Jurkat, Clone E6-1 (cell line): ENCODE results near the gene JMJD6.
"Not testable (repeated sequence)": the region's sequence is repeated elsewhere in the genome, so short reads cannot be mapped to it uniquely, and the experiment has no call there.

Experiments used
- DNase-seq: peaks from one replicate; pipeline ENCODE4 v3.0.0-alpha.2; 2011; ENCODE audit warnings: low read depth, low spot score
- H3K4me3 ChIP-seq: 2 replicates; pipeline ENCODE4 v1.5.1; 2011; ENCODE audit warnings: mild to moderate bottlenecking, low read length, control low read depth, moderate library complexity

The JMJD6 gene

DNA sequence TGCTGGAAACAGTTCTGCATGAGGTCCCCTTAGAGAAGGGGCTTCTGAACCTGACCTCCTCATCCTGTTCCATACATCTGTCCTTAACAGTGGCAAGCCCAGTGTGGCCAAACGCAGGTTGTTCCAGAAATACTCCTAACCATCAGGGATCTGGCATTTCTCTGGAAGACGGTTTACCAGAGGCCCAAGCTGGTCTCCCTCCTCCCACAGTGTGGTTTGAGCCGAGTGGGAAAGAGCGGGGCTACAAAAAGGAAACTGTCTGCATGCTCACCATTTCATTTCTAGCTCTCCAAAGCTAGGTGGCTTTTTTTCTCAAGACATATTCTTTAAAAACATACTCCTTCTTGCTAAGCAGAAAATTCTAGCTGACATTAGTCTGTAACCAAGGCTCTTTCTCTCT, 21.6 kb downstream of the JMJD6 start:
- no peak overlapping the region for H3K4me3 ChIP-seq
- DNase-seq, result no peak

DNA sequence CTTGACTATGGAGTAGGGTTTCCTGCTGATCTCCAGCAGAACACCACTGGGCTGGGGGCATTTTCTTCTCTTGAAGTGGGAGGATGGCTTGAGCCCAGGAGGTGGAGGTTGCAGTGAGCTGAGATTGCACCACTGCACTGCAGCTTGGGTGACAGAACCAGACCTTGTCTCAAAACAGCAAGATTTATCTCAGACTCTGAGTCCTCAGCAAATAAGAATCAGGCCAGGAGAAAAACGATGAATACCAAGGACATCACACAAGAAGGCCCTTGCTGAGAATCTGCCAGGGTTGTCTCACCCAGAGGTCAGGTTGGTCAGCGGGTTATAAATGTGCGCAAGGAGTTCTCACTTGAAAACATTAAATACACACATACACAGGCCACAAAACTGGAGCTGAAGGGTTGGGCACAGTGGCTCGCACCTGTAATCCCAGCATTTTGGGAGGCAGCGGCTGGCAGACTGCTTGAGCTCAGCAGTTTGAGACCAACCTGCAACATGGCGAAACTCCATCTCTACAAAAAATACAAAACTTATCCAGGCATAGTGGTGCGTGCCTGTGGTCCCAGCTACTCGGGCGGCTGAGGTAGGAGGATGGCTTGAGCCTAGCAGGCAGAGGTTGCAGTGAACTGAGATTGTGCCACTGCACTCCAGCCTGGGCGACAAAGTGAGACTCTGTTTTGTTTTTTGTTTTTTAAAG, 23.3 kb downstream of the JMJD6 start:
- DNase-seq, result no peak

DNA sequence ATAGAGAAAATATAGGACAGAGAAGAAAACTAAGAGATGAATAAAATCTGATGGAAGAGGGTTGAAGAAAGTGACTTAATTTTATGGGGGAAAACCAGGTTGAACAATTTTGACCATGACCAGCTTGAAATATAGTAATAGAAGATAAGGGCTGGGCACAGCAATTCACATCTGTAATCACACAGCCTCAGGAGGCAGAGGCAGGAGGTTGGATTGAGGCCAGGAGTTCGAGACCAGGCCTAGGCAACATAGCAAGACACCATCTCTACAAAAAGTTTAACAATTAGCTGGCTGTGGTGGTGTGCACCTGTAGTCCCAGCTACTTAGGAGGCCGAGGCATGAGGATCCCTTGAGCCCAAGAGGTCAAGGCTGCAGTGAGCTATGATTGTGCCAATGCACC, 24.3 kb downstream of the JMJD6 start:
- no peak for DNase-seq
- H3K4me3 ChIP-seq, result no peak overlapping the region

More for the DNA sequence above, 23.3 kb downstream of the JMJD6 start:
- no peak overlapping the region for H3K4me3 ChIP-seq

DNA sequence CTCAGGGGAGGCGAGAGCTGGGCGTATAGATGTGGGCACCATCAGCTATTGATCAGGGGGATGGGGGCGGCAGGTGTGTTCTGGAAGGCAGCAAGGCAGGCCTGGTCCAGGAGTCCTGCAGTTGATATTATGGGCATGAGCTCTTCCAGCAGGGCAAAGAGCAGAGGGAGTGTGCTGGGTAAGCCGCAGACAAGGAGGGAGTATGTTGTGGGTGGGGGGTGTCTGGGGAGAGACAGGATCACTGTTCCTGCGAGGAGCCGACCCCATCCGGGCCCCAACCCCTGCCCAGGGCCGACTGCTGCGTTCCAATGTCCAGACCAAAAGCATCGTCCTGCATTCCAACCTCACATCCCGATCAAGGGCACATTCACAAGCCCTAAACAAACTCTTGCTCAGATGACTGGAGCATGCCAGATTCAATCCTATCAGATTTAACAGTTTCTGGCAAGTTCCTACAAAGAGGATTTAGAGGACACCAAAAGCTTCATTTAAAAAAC, 24.9 kb downstream of the JMJD6 start:
- no peak overlapping the region for H3K4me3 ChIP-seq
- DNase-seq, result no peak

DNA sequence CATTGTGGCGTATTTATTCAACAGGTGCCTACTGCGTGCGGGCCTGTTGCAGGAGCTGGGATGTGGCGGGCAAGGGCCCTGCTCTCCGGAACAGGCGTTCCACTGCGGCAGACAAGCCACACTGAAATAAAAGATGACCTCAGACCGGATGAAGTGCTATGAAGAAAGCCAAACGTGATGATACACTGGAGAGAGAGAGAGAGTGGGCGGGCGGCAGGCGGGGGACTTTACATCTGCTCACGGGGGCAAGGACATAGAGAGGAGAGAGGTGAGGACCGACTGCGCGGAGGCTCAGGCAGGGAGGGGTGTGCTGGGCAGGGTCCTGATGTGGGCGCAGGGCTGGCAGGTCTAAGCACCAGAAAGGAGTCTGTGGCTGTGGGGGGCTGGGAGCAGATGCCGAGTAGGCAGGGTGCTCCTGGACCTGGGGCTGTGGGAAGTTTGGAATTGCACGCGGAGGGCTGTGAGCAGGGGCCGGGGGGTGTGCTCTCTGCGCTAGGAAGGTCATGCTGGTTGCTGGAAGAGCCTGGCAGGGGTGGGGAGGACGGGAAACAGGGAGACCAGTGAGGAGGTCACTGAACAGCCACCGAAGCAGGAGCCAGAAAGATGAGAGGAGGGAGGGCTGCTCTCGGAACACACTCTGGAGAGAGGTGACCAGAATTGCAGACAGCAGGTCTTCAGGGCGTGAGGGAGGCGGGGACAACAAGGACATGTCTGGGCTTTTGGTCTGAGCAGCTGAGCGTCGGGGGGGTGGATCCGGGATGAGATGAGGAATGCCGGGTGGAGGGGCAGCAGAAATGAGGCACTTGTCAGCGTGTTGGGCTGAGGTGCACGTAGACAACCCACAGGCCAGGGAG, 25.6 kb downstream of the JMJD6 start:
- H3K4me3 ChIP-seq, result no peak overlapping the region
- DNase-seq, result no peak

DNA sequence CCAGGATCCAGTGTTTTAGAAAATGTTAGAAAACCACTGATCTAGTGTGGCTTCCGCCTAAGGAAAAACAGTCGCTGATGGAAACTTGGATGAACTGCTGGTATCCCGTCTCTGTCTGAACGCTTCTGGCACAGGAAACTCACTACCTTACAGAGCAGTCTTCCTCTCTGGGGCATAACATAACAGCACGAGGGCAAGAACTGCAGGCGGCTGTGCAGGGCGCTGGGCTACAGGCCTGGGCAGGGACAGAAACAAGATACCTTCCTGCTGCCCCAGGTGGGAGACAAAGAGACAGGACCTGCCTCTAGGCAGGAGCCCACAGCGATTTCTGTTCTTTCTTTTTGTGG, 26.2 kb downstream of the JMJD6 start:
- H3K4me3 ChIP-seq, result no peak overlapping the region
- no peak for DNase-seq

DNA sequence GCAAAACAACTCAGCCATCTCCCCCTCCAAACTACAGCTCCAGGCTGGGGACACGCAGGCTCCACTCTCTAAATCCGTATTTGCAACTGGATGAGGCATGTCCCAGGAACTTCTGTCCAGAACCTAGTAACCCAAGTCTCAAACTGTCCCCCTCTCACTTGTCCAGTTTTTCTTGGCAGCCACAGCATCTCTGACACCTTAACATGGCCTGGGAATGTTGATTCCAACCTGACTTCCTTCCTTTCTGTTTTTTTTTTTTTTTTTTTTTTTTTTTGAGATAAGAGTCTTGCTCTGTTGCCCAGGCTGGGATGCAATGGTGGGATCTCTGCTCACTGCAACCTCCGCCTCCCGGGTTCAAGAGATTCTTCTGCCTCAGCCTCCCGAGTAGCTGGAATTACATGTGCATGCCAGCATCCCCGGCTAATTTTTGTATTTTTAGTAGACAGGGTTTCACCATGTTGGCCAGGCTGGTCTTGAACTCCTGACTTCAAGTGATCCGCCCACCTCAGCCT, 27.9 kb downstream of the JMJD6 start:
- H3K4me3 ChIP-seq, DNase-seq: not testable (repeated sequence)

DNA sequence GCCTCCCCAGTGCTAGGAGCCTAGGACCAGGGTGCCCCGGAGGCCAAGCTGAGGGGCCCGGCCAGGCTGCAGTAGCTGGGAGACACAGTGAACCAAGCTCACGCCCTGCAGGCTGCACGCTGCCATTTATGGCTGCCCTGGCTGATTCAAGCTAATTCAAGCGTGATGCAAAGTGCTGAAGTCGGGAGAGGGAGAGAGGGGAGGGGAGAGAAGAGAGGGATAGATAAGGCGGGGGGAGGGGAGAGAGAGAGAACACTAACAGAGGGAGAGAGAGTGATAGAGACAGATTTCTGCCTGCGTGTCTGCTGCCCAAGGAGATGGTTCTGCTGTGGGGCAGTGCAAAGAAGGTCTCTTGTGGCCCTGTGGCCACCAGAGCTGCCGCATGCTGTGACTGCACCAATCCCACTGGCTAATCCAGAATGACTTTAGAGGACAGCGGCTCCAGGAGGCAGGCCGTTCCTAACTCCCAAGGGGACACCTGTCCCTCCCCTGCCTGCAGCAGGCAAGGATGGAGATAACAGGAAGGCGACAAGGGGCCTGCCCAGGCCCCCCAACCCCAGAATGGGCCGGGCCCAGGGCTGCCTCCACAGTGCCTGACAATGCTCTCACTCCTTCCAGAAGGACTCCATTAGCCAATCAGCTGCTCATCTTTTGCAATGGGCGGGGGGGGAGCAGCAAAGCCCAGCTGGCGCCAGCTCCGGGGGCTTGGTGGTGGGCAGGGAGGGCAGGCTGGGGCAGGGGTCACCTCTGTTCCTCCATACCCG, 28.5 kb downstream of the JMJD6 start:
- H3K4me3 ChIP-seq, result no peak overlapping the region
- no peak for DNase-seq

DNA sequence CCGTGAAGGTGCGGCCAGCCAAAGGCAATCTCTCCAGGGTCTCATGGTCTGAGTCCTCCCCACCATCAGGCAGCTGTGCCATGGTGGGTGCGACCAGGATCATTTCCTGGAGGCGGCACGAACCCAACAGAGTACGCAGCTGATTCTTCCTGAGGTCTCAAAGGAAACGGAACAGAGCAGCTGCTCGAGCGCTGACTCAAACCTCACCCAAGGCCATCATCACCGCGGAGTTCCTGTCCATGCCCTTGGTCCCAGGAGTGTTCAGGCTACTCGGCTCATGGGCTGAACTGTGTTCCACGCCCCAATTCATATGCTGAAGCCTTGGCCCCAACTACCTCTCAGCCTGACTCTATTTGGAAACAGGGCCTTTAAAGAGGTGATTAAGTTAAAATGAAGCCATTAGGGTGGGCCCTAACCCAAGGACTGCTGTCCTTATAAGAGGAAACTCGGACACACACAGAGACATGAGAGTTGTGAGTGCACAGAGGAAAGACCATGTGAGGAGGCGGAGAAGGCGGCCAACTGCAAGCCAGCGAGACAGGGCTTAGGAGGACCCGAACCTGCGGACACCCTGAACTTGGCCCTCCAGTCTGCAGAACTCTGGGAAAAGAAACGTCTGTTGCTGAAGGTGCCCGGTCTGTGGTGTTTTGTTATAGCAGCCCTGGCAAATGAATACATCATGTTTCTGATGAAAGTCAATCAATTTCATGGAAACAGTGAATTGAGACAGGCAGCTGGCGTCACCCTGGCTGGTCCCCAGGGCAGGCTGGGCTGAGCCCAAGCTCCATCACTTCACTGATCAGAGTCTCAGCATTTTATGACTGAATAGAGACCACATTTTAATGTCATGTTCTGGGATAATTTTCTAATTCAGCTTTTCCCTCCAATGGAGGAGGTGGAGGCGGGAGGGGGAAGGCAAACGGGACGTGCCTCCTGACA, 29.4 kb downstream of the JMJD6 start:
- H3K4me3 ChIP-seq, result no peak overlapping the region
- DNase-seq, result no peak

DNA sequence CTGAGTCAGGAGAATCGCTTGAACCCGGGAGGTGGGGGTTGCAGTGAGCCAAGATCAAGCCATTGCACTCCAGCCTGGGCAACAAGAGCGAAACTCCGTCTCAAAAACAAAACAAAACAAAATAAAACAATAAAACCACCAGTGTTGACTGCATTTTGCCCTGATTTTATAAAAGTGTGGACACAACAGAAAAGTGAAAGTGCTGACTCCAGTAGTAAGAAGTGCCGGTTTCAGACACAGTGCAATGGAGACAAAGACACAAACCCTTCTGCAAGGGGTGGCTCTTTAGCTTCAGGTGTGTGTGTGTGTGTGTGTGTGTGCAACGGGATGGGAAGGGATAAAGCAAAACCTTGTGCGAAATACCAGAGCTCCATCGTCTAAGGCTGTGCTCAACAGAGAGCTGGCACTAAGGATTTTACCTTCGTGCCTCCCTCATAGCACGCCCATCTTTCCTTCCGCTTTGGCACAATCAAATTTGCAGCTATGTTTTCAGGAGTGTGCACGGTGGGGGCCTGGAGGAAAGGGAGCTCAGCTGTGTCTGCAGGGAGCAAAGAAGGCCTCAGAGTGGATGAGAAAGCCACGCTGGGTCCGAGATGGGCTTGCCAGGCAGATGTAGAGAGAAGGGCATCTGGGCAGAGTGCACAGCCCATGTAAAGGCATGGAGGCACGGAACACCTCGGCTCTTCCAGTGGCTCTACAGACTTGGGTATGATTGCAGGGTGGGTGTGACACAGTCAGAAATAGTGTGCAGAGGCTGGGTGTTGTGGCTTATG, 31.2 kb downstream of the JMJD6 start:
- H3K4me3 ChIP-seq, result no peak overlapping the region
- DNase-seq, result no peak

DNA sequence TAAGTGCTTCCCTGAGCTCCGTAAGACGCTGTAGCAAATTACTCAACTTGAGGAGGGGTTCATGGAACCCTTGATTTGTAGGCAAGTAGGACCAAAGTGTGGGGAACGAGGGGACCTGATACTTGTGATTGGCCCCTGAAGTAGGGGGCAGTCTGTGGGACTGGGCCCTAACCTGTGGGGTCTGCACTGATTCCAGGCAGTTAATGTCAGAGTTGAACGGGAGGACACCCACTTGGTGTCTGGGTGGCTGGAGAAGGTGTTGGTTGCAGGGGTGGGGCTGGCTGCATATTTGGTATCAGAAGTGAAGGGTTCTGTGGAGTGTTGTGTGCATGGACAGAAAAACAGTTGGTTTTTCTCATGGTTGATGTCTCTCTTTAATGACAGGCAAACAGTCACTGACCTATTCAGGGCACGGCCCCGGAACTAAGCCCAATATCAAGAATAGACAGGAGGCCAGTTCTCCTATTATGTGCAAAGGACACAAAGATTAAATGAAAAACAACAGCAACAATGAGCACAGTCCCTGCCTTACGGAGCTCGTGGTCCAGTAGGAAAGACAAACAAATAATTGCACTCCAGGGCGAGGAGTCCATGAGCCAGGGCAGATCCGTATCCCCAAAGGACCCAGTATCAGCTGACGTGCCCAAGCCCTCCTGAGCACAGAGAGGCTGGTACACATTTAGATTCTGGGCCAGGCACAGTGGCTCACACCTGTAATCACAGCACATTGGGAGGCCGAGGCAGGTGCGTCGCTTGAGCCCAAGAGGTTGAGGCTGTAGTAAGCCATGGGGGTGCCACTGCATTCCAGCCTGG, 34.8 kb downstream of the JMJD6 start:
- H3K4me3 ChIP-seq, result no peak overlapping the region
- no peak for DNase-seq

DNA sequence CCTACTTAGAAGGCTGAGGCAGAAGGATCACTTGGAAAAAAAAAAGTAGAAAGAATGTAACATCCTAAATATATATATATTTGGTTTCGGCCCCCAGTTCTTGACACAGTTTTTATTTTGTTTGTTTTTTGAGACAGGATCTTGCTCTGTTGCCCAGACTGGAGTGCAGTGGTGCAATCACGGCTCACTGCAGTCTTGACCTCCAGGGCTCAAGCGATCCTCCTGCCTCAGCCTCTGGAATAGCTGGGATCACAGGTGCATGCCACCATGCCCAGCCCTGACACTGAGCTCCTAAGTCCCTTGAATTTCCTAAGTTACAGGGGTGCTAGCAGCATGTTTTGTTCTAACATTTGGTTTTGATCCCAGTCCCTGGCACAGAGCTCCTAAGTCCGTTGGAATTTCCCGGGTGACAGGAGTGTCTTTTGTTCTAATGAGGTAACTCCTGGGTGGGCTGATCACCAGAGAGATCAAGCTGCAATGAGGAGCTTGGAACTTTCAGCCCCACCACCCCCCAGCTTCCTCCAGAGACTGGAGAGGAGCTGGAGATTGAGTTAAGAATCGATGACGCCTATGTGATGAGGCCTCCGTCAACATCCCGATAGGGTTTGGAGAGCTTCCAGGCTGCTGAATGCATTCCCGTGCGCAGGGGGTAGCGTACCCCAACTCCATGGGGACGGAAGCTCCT, 35.7 kb downstream of the JMJD6 start:
- no peak for DNase-seq
- no peak overlapping the region for H3K4me3 ChIP-seq

DNA sequence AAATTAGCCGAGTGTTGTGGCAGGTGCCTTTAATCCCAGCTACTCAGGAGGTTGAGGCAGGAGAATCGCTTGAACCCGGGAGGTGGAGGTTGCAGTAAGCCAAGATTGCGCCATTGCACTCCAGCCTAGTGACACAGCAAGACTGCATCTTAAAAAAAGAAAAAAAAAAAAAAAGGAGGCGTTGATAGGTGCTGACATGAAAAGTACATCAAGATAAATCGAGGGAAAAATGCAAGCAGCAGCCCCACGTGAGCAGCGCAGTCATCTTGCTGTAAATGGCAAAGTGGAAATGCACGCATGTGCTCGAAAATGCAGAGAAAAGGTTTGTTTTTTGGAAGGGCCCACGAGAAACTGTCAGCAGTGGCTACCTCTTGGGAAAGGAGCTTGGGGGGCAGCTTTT, 36.5 kb downstream of the JMJD6 start:
- H3K4me3 ChIP-seq, result no peak overlapping the region
- no peak for DNase-seq

DNA sequence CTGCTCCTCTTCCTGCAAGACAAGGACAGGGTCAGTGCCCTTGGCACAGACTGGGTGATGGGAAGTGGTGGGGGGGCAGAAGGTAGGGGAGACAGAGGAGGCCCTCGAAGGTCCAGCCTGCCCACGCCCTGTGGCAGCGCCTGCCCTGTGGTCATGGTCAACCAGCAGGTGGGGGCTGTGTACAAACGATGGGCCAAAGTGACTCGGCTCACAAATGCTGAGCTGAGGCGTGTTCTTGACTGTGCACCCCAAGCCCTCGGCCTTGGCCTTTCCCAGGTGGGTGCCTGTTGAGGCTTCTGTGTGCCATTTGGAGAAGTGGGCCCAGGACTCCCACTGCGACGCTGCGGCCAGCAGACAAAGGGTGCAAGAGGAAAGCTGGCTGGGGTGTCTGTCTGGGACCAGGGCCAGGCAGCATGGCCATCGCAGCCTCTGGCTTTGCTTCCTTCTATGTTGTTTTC, 38.2 kb downstream of the JMJD6 start:
- no peak overlapping the region for H3K4me3 ChIP-seq
- no peak for DNase-seq

DNA sequence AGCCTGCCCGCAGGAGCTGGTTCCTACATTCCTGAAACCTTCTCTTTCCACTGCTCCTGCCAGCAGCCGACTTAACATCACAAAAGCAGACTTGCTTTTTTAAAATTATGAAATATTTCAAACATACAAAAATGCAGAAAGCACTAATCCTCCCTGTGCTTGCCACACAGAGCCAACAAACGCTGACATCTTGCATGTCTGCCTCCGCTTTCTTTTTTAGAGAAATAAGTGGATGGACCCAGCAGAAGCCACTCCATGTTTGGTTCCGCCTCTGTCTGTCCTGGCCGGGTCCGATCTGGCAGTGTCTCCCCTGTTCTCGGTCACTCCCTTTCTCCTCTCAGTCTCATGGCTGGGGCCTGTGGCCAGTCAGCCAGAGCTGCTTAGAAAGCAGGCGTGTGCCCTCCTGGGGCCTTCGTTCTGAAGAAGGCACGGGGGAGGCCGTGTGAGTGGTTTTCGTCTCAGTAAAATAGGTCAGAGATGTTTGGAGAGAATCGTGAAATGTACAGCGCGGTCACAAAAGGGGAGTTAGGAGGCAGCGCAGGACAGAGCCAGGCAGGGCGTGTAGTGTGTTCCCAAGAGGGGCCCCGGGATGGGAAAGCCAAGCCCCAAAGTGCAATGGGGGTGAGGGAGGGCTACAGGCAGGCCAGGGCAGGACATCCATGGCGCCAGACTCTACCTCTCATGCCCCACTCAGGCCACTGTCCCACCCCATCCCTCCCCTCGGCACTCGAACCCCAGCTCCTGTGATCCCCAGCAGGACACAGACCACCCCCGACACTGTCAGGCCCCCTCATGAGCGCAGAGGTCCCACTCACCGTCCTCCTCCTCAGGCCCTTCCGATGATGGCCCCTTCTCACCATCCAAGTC, 38.9 kb downstream of the JMJD6 start:
- no peak overlapping the region for H3K4me3 ChIP-seq
- no peak for DNase-seq
